GM19351 (cell line): Measurements from ENCODE around the gene NKX1-2.
A peak's percentile ranks its signal among the peaks of the same experiment; 100 is the strongest.

ENCODE experiments used
- ATAC-seq: cut with Tn5 transposase; IDR thresholded peaks from one replicate; pipeline ENCODE4 v1.9.1; 2021; ENCODE audit warnings: mild to moderate bottlenecking, moderate library complexity; ENCODE audit not compliant: unreplicated experiment

NKX1-2 gene

DNA sequence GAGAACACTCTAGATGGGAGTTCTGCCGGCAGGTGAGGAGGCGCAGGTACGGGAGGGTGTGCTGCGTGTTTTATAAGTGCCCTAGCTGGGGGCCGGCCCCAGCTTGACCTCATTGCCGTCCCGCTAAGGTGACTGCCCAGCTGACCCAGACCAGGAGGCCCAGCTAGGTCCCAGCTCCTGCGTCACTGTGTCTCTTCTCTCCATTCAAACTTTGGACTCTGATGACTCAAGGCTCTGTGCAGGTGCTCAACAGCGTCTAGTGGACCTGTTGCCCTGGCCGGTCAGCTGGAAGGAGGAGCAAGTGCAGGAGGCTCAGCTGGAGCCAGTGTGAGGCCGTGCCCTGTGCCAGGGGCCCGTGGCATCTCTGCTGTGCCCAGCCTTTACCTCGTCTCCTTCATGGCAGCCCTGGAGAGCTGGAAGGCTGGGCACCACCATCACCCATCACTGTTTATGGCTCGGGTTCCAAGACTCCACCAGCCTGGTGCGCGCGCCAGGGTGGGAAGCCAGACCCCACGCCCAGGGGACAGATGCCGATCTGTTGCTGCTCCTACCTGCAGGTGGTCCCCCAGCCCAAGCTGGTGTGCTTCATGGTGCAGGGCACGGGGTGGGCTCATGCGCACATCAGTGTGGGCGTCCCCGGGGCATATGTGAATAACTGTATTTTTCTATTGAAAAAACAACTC, 26.3 kb upstream of the NKX1-2 start:
- ATAC-seq, result no peak

GRCh38 chr10:124474514-124475070, 24.8 kb upstream of the NKX1-2 start:
- no peak for ATAC-seq

- no peak for ATAC-seq
Observed at GRCh38 chr10:124473070-124473469, 23.2 kb upstream of the NKX1-2 start.

- no peak for ATAC-seq
Observed at GRCh38 chr10:124472071-124472470, 22.2 kb upstream of the NKX1-2 start.

GRCh38 chr10:124470544-124471434, 21.0 kb upstream of the NKX1-2 start:
- no peak for ATAC-seq

- ATAC-seq, result no peak
Observed at GRCh38 chr10:124469956-124470484, 20.2 kb upstream of the NKX1-2 start.

- no peak for ATAC-seq
Observed at GRCh38 chr10:124468624-124469023, 18.8 kb upstream of the NKX1-2 start.

- no peak for ATAC-seq
Observed at GRCh38 chr10:124467165-124467564, 17.3 kb upstream of the NKX1-2 start.

- no peak for ATAC-seq
Observed at GRCh38 chr10:124465777-124466488, 16.1 kb upstream of the NKX1-2 start.

DNA sequence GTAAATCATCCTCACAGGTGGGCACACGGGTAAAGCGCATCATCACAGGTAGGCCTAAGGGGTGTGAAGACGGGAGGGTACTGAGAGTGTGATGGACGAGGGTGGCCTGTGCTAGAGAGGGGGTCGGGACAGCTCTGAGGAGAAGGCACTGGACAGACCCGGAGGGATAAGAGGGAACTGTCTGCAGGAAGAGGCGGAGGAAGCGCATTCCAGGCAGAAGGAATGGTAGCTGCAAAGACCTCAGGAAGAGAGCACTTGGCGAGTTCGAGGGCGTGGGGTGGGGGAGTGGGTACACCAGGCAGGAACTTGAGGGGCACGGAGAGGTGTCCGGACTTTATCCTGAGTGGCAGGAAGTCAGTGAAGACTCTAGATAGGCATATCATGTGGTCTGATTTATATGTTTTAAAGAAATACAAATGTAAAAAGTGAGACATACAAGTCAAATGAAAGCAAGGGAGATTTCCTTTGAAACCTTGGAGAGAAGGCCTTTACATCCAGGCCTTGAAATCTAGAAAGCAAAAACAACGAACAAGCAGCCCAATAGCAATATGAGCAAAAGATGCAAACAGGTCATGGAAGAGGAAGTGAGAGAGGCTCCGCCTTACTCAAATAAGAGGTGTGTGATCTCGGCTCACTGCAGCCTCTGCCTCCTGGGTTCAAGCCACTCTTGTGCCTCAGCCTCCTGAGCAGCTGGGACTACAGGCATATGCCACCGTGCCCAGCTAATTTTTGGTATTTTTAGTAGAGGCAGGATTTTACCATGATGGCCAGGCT, 15.4 kb upstream of the NKX1-2 start:
- peak; percentile 57 for ATAC-seq

- no peak for ATAC-seq
Observed at GRCh38 chr10:124464028-124464965, 14.5 kb upstream of the NKX1-2 start.

- ATAC-seq, result no peak
Observed at GRCh38 chr10:124462348-124462695, 12.5 kb upstream of the NKX1-2 start.

GRCh38 chr10:124461642-124462347, 12.0 kb upstream of the NKX1-2 start, which contains the start of gene LHPP:
TSS of gene LHPP (plus strand) at chr10:124461823. CDS start at chr10:124461863, 40 bp downstream.
- ATAC-seq, result peak; percentile 91

DNA sequence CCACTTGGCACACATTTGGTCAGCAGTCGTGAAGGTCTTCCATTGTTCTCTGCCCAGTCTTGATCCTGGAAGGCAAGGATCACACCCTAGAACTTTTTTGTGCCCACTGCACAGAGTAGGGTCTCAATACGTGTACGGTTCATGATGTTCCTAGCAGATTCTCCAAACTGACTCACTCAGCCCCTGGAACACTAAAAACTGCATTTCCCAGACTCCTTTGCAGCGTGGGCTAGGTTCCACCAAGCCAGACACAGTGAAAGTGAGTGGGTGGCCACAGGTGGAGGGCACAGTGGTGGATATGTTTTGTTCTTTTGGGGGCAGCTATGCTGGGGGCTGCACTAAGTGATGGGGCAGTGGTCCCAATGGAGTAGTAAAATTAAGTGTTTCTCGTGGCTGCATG, 10.3 kb upstream of the NKX1-2 start:
- no peak for ATAC-seq

DNA sequence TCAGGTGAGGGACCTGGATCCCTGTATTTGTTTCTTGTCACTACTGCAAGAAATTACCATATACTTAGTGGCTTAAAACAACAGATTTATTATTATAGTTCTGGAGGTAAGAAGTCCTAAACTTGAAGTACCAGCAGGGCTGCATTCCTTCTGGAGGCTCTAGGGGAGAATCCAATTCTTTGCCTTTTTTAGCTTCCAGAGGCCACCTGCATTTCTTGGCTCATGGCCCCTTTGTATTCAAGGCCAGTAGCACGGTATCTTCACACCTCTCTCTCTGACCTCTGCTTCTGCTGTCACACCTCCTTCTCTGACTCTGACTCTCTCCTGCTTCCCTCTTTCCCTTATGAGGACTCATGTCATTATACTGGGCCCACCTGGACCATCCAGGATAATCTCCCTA, 9.6 kb upstream of the NKX1-2 start:
- no peak for ATAC-seq

DNA sequence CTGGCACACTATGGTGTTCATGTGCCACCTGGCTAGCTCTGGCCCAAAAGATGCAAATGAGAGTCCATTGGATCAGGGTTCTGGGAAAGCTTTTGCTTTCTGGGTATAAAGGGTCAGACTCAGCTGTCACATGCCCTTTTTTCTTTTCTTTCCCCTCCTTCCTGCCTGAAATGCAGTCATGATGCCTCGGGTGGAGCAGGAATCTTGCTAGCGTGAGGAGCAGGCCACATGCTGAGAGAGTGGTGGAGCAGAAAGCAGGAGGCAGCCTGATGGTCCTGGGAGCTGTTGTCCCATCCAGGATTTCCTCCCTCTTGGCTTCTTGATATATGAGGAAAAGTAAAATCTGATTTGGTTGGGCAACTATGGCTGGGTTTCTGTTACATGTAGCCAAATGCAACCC, 9.1 kb upstream of the NKX1-2 start:
- no peak for ATAC-seq

- no peak for ATAC-seq
Observed at GRCh38 chr10:124458473-124458872, 8.6 kb upstream of the NKX1-2 start.

DNA sequence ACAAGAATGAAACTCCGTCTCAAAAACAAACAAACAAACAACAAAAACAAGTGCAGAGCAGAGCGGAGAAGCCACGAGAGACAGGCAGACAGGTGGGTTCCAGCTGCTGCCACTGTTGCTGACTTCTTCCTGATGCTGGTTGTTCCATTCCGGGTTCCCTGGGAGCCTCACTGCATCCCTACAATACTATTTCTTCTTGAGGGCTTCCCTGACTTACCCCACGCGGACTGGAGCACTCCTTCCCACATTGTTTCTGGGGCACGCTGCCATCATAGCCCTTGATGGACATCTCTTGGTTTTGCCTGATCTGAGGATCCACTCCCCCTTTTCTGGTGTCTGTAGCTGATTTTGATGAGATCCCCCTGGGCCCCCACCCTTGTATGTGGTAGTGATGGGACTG, 5.6 kb upstream of the NKX1-2 start:
- no peak for ATAC-seq
